C4-2B (cell line): ENCODE results near the gene KRT10.

Source experiments
- ZFX ChIP-seq: fragments of 450-650 bp; IDR thresholded peaks from 2 replicates; pipeline ENCODE4 v1.6.1; 2017
- TF ChIP-seq, protein P1 (sequence below): fragments of 450-650 bp; conservative IDR thresholded peaks from 2 replicates; pipeline ENCODE4 v1.5.1; 2017; ENCODE audit warnings: mild to moderate bottlenecking

DNA sequence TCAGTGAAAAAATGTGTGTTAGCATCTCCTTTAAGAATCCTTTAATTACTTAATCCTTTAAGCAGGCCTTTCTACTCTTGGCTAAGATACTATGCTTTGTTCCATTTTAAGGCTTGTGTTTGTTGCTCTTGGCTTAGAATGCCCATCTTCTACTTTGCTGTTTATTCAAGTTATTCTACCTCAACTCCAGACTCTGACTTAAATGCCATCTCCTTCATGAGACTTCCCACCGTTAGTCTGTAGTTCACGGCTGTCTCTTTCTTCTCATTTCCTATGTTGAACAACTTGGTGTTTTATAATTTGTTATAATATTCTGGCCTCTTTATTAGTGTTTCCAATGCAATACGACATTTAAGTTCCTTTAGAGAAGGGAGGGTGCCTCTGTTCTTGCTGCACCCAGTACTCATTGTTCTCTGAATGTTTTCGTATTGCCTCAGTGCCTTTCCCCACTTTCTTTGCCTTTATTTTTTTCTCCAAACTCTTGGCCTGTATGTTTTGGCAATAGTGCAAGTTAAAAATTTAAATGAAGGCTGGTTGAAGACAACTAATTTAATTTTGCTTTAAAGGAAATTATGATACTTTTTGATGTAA lies 6.1 kb upstream of the KRT10 start:
- TF ChIP-seq, protein P1, sequence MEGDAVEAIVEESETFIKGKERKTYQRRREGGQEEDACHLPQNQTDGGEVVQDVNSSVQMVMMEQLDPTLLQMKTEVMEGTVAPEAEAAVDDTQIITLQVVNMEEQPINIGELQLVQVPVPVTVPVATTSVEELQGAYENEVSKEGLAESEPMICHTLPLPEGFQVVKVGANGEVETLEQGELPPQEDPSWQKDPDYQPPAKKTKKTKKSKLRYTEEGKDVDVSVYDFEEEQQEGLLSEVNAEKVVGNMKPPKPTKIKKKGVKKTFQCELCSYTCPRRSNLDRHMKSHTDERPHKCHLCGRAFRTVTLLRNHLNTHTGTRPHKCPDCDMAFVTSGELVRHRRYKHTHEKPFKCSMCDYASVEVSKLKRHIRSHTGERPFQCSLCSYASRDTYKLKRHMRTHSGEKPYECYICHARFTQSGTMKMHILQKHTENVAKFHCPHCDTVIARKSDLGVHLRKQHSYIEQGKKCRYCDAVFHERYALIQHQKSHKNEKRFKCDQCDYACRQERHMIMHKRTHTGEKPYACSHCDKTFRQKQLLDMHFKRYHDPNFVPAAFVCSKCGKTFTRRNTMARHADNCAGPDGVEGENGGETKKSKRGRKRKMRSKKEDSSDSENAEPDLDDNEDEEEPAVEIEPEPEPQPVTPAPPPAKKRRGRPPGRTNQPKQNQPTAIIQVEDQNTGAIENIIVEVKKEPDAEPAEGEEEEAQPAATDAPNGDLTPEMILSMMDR = no peak
- TF ChIP-seq ZFX = no peak
